Bronchial epithelial cell (primary cell): ENCODE measurements around the gene TPSAB1. TPM values are rescaled to one million over a fixed set of nuclear protein-coding genes. Genes with fewer than 3 reads are reported as not detected.

Experiments
- DNase-seq: peaks from one replicate; pipeline ENCODE4 v3.0.0-alpha.2; 2010; ENCODE audit warnings: low read depth
- FAIRE-seq: peaks from 2 replicates; lab custom pipeline; 2011; peaks lifted over from hg19 to GRCh38; lab: Jason Lieb, UNC
- H3K27me3 ChIP-seq: 2 replicates; pipeline ENCODE4 v1.5.1; 2011; ENCODE audit warnings: low read length; ENCODE audit not compliant: control insufficient read depth, insufficient read depth
- H3K36me3 ChIP-seq: 2 replicates; pipeline ENCODE4 v1.5.1; 2011; ENCODE audit warnings: low read length; ENCODE audit not compliant: control insufficient read depth, insufficient read depth
- H3K4me3 ChIP-seq: 2 replicates; pipeline ENCODE4 v1.5.1; 2011; ENCODE audit warnings: mild to moderate bottlenecking, low read depth, low read length, control low read depth
- CTCF ChIP-seq: IDR thresholded peaks from 2 replicates; pipeline ENCODE4 v1.5.1; 2011; ENCODE audit warnings: mild to moderate bottlenecking, moderate library complexity, low read length, control low read depth, inconsistent platforms; ENCODE audit not compliant: insufficient read depth, severe bottlenecking
- total RNA-seq: library from RNA; depleted of rRNA; stranded (reverse); fragments of >200 nt; gene quantifications from 2 replicates; pipeline ENCODE4 v1.2.1, GENCODE V29; 2014

Gene TPSAB1
- total RNA-seq, 1 donor from 2014 or later = not detected

GRCh38 chr16:1279945-1280589 is 39.6 kb downstream of the TPSAB1 start:
- no peak for FAIRE-seq

GRCh38 chr16:1280783-1281182 is 40.3 kb downstream of the TPSAB1 start:
- no peaks in the 10 kb centered on the region for H3K27me3 ChIP-seq
- TF ChIP-seq CTCF = no peak
- H3K4me3 ChIP-seq = no peak overlapping the region
- DNase-seq = no peak
- no peak for FAIRE-seq
- H3K36me3 ChIP-seq = no peaks in the 10 kb centered on the region

More at GRCh38 chr16:1279945-1280589, 39.6 kb downstream of the TPSAB1 start:
- no peaks in the 10 kb centered on the region for H3K36me3 ChIP-seq
- no peak for TF ChIP-seq CTCF
- H3K4me3 ChIP-seq = no peak overlapping the region
- no peaks in the 10 kb centered on the region for H3K27me3 ChIP-seq
- no peak for DNase-seq

- H3K27me3 ChIP-seq = no peaks in the 10 kb centered on the region
- H3K4me3 ChIP-seq = no peak overlapping the region
- no peak for DNase-seq
- no peak for TF ChIP-seq CTCF
- no peak for FAIRE-seq
- no peaks in the 10 kb centered on the region for H3K36me3 ChIP-seq
These were observed 41.0 kb downstream of the TPSAB1 start for GRCh38 chr16:1281517-1281916.

GRCh38 chr16:1282324-1282973 is 41.9 kb downstream of the TPSAB1 start:
- FAIRE-seq = no peak
- Histone ChIP-seq H3K27me3 (no peaks in the 10 kb centered on the region), H3K36me3 (no peaks in the 10 kb centered on the region), H3K4me3 (no peak overlapping the region)
- TF ChIP-seq CTCF = no peak
- no peak for DNase-seq

GRCh38 chr16:1283296-1283695 is 42.8 kb downstream of the TPSAB1 start:
- no peak overlapping the region for H3K4me3 ChIP-seq
- no peak for FAIRE-seq
- no peak for DNase-seq
- no peaks in the 10 kb centered on the region for H3K27me3 ChIP-seq
- no peaks in the 10 kb centered on the region for H3K36me3 ChIP-seq
- TF ChIP-seq CTCF = no peak
